Activated effector memory CD4-positive, alpha-beta T cell treated with anti-CD3 and anti-CD28 coated beads, Interleukin-2, amount 50 U/mL, for 16 hours (primary cell): ENCODE data around the gene HLCS.

Experiments
- DNase-seq: peaks from one replicate; pipeline ENCODE4 v3.0.0-alpha.2; 2020

The HLCS gene

GRCh38 chr21:36766511-36766910, 200.0 kb downstream of the HLCS start:
- no peak for DNase-seq

DNA sequence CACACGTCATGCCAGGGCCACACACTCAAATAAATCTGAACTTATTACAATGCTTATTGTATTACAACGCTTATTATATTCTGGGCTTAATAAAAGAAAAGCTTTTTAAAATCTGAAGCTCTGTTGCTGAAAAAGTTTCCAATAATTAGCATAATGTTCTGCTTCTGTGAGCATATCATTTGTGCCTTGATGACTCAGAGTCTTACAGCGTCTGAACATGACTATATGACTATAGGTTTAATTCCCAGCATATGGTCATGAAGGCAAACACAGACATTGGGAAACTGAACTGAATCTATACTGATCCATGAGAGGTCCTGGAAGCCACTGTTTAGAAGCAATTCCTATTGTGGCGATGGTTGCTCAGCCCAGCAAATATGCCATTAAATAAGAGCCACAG, 201.2 kb downstream of the HLCS start:
- no peak for DNase-seq

DNA sequence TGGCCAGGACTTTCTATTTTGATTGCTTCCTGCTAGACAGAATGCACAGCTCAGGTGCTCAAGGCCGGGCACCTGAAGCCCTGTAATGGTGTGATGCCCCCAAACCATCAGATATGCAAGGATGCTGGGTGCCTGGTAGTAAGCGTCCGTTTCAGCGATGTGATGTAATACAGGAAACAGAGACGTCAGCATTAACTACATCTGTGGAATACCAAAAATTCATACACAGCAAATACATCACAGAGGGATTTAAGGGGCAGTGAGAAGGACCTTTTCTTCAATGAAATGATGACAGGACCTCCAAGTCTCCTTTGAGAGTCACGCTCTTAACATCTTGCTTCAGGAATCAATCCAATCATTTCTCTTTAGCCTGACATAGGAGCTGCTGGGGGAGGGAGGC, 203.2 kb downstream of the HLCS start:
- DNase-seq, result no peak

- no peak for DNase-seq
These were observed 203.8 kb downstream of the HLCS start for GRCh38 chr21:36762642-36763041.

GRCh38 chr21:36761685-36762084, 204.8 kb downstream of the HLCS start:
- DNase-seq, result no peak

DNA sequence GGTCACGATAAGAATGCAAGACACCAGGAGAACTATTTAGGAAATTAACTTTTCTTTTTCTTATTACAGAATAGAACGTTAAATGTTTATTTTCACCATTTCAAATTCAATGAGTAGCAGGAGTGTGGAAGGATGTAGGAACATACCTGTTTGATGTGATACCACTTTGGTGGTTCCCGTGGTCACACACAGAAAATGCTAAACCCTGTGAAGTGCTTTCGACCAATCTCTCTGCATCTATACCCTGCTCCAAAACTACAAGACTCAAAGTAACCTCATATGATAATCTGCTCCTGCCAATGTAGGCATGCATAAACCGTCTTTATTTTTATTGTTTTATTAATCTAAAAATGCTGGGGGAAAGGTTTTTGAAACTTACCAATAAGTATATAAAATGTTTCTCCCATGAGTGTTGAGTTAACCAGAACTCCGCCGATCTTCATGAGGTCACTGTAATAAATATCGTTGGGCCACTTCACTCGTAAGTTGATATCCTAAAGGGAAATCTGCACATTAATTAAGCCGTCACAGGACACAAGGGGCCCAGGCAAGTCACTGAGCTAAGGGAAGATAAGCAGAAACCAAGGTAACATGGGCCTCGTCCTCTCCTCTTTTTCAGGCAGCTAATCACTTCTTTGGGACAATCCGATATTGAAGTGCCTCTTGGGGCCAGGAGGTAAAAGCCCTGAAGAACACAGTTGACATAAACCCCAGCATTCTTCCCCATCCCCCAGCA, 207.0 kb downstream of the HLCS start:
- peak; percentile 36 for DNase-seq

- DNase-seq, result peak; percentile 24
These were observed 209.3 kb downstream of the HLCS start for GRCh38 chr21:36757196-36757595.

GRCh38 chr21:36756527-36756926, 209.9 kb downstream of the HLCS start:
- DNase-seq, result no peak

DNA sequence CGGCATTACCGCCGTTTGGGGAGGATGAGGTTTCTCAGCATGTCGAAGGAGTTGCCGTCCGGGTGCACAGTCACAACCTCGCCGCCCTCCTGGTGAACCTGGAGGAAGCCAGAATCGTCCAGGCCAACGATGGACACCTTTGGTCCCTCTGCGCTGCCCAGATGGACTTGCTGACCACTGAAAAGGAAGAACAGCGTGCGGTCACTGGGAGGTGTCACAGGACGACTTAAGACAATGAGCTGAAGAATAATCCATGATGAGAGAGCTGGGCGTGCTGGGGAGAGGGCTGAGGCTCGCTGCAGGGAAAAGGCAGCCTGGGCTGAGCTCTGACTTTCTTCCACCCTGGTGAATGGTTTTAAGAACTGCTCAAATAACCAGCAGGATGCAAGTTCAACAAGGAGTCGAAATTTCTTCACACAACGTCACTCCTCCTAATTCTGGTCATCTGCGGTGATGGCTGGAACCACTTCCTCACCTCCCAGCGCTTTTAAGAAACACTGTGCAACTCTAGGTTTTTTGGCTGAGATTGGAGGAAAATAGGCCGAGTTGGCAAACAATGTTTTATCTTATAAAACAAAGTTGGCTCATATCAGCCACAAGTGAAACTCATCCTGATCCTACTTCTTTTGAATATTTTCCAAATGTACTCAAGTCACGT, 212.1 kb downstream of the HLCS start:
- peak; percentile 22 for DNase-seq

GRCh38 chr21:36753556-36753955, 212.9 kb downstream of the HLCS start:
- DNase-seq, result no peak

- DNase-seq, result peak; percentile 24
These were observed 215.1 kb downstream of the HLCS start for GRCh38 chr21:36751383-36751782.

DNA sequence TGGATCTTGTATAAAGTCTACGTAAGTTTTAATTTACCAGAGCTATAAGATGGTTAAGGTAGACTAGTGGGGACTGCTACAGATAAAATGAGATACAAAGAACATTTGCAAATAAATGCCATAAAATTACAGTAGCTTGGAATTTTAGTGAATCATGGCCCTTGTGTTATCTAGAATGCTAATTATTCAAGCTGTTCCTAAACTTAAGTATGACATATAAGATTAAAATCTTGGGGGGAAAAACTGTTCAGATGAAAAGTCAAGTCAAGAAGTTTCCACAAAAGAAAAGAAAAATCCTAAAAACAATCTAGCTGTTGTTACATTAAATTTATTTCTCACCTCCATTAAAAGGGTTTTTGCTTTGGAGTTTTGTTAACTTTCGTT, 215.9 kb downstream of the HLCS start:
- DNase-seq, result no peak

GRCh38 chr21:36749935-36750575, 216.4 kb downstream of the HLCS start:
- peak; percentile 25 for DNase-seq

DNA sequence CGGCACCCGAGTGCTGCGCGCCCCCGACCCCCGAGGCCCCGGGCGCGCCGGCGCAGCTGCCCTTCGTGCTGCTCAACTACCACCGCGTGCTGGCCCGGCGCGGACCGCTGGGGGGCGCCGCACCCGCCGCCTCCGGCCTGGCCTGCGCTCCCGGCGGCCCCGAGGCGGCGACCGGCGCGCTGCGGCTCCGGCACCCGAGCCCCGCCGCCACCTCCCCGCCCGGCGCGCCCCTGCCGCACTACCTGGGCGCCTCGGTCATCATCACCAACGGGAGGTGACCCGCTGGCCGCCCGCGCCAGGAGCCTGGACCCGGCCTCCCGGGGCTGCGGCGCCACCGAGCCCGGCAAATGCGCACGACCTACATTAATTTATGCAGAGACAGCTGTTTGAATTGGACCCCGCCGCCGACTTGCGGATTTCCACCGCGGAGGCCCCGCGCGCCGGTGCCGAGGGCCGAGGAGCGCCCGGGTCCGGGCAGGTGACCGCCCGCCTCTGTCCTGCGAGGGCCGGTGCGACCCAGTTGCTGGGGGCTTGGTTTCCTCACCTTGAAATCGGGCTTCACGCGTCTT, 218.6 kb downstream of the HLCS start:
- DNase-seq, result peak; percentile 70

GRCh38 chr21:36747041-36747814, 219.2 kb downstream of the HLCS start:
- DNase-seq, result no peak

GRCh38 chr21:36745459-36745858, 221.0 kb downstream of the HLCS start:
- DNase-seq, result no peak

GRCh38 chr21:36744560-36745231, 221.8 kb downstream of the HLCS start:
- peak; percentile 53 for DNase-seq

- DNase-seq, result no peak
These were observed 222.3 kb downstream of the HLCS start for GRCh38 chr21:36744190-36744559.

GRCh38 chr21:36743446-36743845, 223.0 kb downstream of the HLCS start:
- no peak for DNase-seq

GRCh38 chr21:36743008-36743407, 223.5 kb downstream of the HLCS start:
- peak; percentile 39 for DNase-seq

DNA sequence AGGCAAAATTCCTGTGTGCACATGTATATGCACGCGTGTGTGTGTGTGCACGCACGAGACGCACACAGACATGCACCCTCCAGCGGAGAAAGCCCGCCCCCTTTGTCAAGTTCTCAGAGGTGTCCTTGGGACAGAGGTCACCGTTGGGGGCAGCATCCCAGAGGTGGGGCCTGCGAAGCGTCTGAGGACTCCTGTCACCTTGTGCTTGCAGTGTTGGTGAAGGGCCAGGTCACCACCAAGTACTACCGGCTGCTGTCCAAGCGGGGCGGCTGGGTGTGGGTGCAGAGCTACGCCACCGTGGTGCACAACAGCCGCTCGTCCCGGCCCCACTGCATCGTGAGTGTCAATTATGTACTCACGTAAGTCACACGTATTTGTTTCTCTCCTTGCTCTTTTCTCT, 225.0 kb downstream of the HLCS start:
- peak; percentile 60 for DNase-seq

GRCh38 chr21:36738489-36739126, 227.9 kb downstream of the HLCS start:
- peak; percentile 22 for DNase-seq
